Ascending aorta (tissue), 2 donors: ENCODE results near the gene TYW1. TPM values are rescaled to one million over a fixed set of nuclear protein-coding genes. Genes with fewer than 3 reads are reported as not detected.
"Not testable (repeated sequence)": the region's sequence is repeated elsewhere in the genome, so short reads cannot be mapped to it uniquely, and the experiment has no call there.

Experiments used
- DNase-seq, 2 donors: peaks; one replicate each; pipeline ENCODE4 v3.0.0-alpha.2; 2019; ENCODE audit warnings: low spot score in 2 of 2
- H3K27ac ChIP-seq, 2 donors: fragments of 200-600 bp; sonication (generic); one replicate each; pipeline ENCODE4 v1.5.1; 2016 to 2017; ENCODE audit warnings: mild to moderate bottlenecking in 1 of 2
- H3K27me3 ChIP-seq: fragments of 200-600 bp; sonication (generic); one replicate; pipeline ENCODE4 v1.5.1; 2017
- H3K36me3 ChIP-seq, 2 donors: fragments of 200-600 bp; sonication (generic); one replicate each; pipeline ENCODE4 v1.5.1; 2016
- H3K4me1 ChIP-seq, 2 donors: fragments of 200-600 bp; sonication (generic); one replicate each; pipeline ENCODE4 v1.5.1; 2016 to 2017; ENCODE audit warnings: mild to moderate bottlenecking in 1 of 2
- H3K4me3 ChIP-seq, 2 donors: fragments of 200-600 bp; sonication (generic); one replicate each; pipeline ENCODE4 v1.5.1; 2016 to 2017; ENCODE audit warnings: mild to moderate bottlenecking in 1 of 2
- H3K9me3 ChIP-seq, 2 donors: fragments of 200-600 bp; sonication (generic); one replicate each; pipeline ENCODE4 v1.5.1; 2016
- intact Hi-C: fragments of 100-400 bp; cut with DNase I; formaldehyde crosslinking; loops from one replicate; pipeline ENCODE4 v1.15.1; 2023
- total RNA-seq: library from RNA; depleted of rRNA; stranded (reverse); fragments of >200 nt; gene quantifications from one replicate; pipeline ENCODE4 v1.1.0, GENCODE V29; 2016
- TF ChIP-seq, protein P1 (sequence below), 3 experiments: fragments of 200-600 bp in 2 of 3; fragments of 450-650 bp in 1 of 3; sonication (generic) in 2 of 3; IDR thresholded peaks; one replicate each; pipeline ENCODE4 v1.5.1; 2016 to 2019; ENCODE audit warnings: antibody characterized with exemption in 3 of 3, mild to moderate bottlenecking in 1 of 3, moderate library complexity in 1 of 3

The TYW1 gene
- total RNA-seq, 1 donor from 2014 or later = 2.1 TPM

DNA sequence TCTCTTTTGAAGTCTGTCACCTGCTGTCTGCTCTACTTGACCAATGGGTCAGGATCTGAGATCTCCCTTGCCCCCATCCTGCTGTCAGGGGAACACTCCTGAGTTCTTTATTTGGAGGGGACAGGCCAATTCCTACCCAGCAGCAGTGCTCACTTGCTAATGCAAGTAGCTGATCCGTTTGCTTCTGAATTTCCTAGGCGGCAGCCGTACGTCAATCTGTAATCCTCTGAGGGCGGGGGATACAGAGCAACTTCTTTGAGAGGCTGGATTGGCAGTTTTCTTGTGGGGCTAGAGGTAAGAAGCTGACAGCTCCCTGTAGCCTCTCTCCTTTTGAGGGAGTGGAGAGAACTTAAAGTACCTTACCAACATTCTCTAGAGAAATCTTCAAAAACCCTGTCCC, 36.6 kb downstream of the TYW1 start:
- Histone ChIP-seq H3K9me3 (no peaks in the 10 kb centered on the region), H3K4me3 (no peak overlapping the region), H3K27me3 (no peaks in the 10 kb centered on the region), H3K4me1 (no peaks in the 10 kb centered on the region), H3K27ac (no peak overlapping the region), H3K36me3 (peaks cover 0 to 19% of the 10 kb centered on the region in 2 donors)
- DNase-seq = no peak
- intact Hi-C loops = no loop called here
- TF ChIP-seq, protein P1, sequence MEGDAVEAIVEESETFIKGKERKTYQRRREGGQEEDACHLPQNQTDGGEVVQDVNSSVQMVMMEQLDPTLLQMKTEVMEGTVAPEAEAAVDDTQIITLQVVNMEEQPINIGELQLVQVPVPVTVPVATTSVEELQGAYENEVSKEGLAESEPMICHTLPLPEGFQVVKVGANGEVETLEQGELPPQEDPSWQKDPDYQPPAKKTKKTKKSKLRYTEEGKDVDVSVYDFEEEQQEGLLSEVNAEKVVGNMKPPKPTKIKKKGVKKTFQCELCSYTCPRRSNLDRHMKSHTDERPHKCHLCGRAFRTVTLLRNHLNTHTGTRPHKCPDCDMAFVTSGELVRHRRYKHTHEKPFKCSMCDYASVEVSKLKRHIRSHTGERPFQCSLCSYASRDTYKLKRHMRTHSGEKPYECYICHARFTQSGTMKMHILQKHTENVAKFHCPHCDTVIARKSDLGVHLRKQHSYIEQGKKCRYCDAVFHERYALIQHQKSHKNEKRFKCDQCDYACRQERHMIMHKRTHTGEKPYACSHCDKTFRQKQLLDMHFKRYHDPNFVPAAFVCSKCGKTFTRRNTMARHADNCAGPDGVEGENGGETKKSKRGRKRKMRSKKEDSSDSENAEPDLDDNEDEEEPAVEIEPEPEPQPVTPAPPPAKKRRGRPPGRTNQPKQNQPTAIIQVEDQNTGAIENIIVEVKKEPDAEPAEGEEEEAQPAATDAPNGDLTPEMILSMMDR (IDR thresholded peaks at IDR 0.05) = no peak

- H3K27me3 ChIP-seq, DNase-seq, H3K4me1 ChIP-seq, H3K27ac ChIP-seq, H3K4me3 ChIP-seq, H3K36me3 ChIP-seq, H3K9me3 ChIP-seq, intact Hi-C loops: not testable (repeated sequence)
Measured at GRCh38 chr7:67036432-67037395, 40.1 kb downstream of the TYW1 start.

DNA sequence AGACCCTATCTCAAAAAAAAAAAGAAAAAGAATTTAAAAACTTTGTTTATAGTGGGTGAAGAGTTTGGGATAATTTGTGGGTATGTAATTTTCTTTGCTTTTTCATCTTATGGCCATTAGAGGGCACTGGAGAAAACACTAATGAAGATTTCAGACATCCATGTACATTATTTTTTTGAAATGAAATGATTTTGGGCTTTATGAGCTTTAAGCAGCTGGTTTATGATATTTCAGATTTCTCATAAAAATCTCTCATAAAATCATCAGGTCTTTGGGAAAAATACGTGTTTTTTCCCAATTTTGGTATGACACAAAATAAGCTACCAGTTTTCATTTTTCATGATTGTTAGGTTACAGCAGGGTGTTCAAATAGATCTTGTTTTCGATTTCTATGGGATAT, 44.2 kb downstream of the TYW1 start:
- not testable (repeated sequence) for H3K27ac ChIP-seq, H3K4me3 ChIP-seq, H3K27me3 ChIP-seq, H3K9me3 ChIP-seq, DNase-seq, H3K4me1 ChIP-seq, H3K36me3 ChIP-seq
- TF ChIP-seq, protein P1 (IDR thresholded peaks at IDR 0.05) = peak in 2 of 3 experiments; percentile 33 to 49
- intact Hi-C loops = loop anchor here (5.0 kb wide), 1 partner anchor 261 kb away; no protein-coding TSS in a partner anchor

DNA sequence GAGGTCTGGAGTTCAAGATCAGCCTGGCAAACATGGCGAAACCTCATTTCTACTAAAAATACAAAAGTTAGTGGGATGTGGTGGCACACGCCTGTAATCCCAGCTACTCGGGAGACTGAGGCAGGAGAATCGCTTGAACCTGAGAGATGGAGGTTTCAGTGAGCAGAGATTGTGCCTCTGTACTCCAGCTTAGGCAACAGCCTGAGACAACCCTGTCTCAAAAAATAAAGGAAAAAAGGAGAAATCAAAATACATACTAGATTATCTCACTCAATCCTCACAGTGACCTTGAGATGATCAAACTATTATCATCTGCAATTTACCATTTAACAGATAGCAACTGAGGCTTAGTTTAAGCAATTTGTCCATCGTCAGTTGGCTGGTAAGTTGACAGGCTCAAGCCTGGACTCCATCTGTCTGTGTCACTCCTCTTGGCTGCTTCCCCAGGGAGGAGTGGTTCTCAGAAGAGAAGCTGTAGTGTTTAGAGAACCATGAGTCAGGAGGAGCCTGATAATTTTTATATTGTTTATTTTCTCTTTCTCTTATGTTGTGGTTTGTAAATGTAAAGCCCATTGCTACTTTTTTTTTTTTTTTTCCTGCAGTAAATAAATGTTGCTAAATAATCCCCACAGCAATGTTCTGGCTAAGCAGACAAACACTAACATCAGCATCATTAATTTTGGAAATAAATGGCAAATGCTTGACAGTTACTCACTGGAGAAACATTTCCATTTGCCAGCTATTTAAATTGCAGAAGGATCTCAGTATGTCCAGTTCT, 46.3 kb downstream of the TYW1 start:
- not testable (repeated sequence) for H3K36me3 ChIP-seq, H3K4me3 ChIP-seq, H3K9me3 ChIP-seq, H3K4me1 ChIP-seq, H3K27me3 ChIP-seq
- intact Hi-C loops = loop anchor here (5.0 kb wide), 1 partner anchor 259 kb away; no protein-coding TSS in a partner anchor
- peak overlapping the region; percentile 67 to 71 for H3K27ac ChIP-seq
- peak in 1 of 2 donors; percentile 68 for DNase-seq

DNA sequence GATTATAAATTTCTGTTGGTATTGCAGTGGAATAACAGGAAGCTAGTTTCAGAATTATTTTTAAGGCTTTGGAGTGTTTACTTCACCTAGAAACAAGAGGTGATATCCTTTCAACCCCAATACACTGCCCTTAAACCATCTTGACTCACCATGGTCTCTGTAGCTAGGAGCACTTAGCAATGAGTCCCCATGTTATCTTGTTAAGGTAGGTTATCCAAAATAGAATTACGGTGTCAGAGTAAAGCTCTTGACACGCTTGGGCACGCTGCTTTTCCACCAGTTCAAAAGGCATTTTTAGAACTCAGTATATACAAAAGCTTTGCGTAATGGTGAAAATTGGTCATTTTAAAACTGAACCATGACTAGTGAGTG, 46.9 kb downstream of the TYW1 start:
- H3K27ac ChIP-seq = peak overlapping the region; percentile 67 to 71
- not testable (repeated sequence) for H3K36me3 ChIP-seq, H3K27me3 ChIP-seq, H3K4me3 ChIP-seq, H3K9me3 ChIP-seq, DNase-seq, H3K4me1 ChIP-seq
- intact Hi-C loops = loop anchor here (5.0 kb wide), 1 partner anchor 259 kb away; no protein-coding TSS in a partner anchor

DNA sequence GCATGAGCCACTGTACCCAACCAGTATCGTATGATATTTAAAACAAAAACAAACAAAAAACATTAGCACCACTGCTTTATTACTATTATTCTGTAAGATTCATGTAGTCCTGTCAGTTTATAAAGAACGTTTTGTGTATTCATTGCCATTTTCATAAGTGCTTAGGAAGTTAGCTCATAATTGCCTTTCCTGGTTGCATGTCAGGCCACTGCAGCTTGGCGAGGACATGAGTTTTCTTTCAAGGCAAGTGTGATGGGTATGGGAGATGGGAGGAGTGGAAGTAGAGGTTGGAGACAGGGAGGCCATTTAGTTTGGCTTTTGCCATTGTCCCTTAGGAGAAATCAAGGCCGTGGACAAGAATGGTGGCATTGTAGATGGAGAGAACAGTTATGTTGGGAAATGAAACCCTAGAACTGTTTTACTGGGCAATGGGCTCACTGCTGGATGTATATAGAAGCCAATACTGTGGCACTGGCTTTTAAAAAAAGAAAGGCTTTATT, 48.9 kb downstream of the TYW1 start:
- TF ChIP-seq, protein P1 (IDR thresholded peaks at IDR 0.05) = no peak
- intact Hi-C loops = no loop called here
- no peak overlapping the region for H3K27ac ChIP-seq

GRCh38 chr7:67046819-67047218, 50.2 kb downstream of the TYW1 start:
- H3K4me3 ChIP-seq, H3K27me3 ChIP-seq, H3K4me1 ChIP-seq, H3K9me3 ChIP-seq, DNase-seq, H3K27ac ChIP-seq, intact Hi-C loops: not testable (repeated sequence)
- H3K36me3 ChIP-seq = peaks cover 5 to 11% of the 10 kb centered on the region in 2 donors

More for the DNA sequence above, 48.9 kb downstream of the TYW1 start:
- Histone ChIP-seq H3K4me1 (no peaks in the 10 kb centered on the region), H3K36me3 (peaks cover 0 to 5% of the 10 kb centered on the region in 2 donors), H3K4me3 (no peak overlapping the region), H3K27me3 (no peaks in the 10 kb centered on the region), H3K9me3 (no peaks in the 10 kb centered on the region)
- DNase-seq = no peak

DNA sequence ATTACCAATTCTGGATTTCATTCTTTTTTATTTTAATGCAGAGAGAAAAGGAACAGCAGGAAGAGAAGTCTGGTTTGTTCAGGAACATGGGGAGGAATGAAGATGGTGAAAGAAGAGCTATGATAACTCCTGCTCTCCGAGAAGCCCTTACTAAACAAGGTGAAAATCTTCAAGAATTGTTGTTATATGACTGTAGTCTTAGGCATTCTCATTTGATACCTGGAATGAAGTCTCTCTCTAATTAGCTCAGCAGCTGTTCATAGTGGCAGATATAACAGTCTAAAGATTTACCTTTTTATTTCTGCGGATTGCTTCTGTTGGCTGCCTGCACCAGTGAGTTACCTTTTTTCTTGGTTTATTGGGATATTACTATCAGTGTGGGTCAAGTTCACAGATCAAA, 53.3 kb downstream of the TYW1 start:
- DNase-seq, H3K9me3 ChIP-seq, H3K27ac ChIP-seq, H3K4me1 ChIP-seq, H3K27me3 ChIP-seq, intact Hi-C loops, H3K4me3 ChIP-seq: not testable (repeated sequence)
- H3K36me3 ChIP-seq = peaks cover 5 to 11% of the 10 kb centered on the region in 2 donors

DNA sequence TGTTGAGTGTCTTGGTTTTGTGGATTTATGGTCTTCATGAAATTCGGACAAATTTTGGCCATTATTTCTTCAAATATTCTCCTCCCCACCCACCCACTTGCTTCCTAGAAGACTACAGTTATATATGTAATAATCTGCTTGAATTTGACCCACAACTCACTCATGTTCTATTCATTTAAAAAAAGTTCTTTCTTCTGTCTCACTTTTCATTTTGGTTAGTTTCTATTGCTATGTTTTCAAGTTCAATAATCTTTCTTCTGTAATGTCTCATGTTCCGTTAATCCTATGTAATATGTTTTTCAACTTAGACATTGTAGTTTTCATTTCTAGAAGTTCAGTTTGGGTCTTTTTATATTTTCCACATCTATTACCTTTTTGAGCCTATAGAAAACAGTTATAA, 55.5 kb downstream of the TYW1 start:
- H3K4me3 ChIP-seq, H3K9me3 ChIP-seq, H3K27ac ChIP-seq, H3K4me1 ChIP-seq, intact Hi-C loops, H3K27me3 ChIP-seq, DNase-seq: not testable (repeated sequence)
- peaks cover 8 to 11% of the 10 kb centered on the region in 2 donors for H3K36me3 ChIP-seq
